Endodermal cell (in vitro differentiated cells): ENCODE measurements around the gene CUX1. TPM values are rescaled to one million over a fixed set of nuclear protein-coding genes. Genes with fewer than 3 reads are reported as not detected.

ENCODE experiments used
- DNase-seq: peaks from one replicate; pipeline ENCODE4 v3.0.0-alpha.2; 2017
- H3K27ac ChIP-seq: 2 replicates; pipeline ENCODE4 v1.5.1; 2013; ENCODE audit warnings: mild to moderate bottlenecking, low read depth, low read length, moderate library complexity
- H3K27me3 ChIP-seq: 2 replicates; pipeline ENCODE4 v1.6.1; 2013; ENCODE audit warnings: mild to moderate bottlenecking, low read length, moderate library complexity; ENCODE audit not compliant: insufficient read depth, control insufficient read depth, poor library complexity, severe bottlenecking
- H3K36me3 ChIP-seq: 2 replicates; pipeline ENCODE4 v1.7.0; 2013; ENCODE audit warnings: mild to moderate bottlenecking, low read length, moderate library complexity; ENCODE audit not compliant: control insufficient read depth, insufficient read depth
- H3K4me1 ChIP-seq: one replicate; pipeline ENCODE4 v1.7.0; 2013; ENCODE audit warnings: low read length; ENCODE audit not compliant: control insufficient read depth, insufficient read depth
- H3K4me3 ChIP-seq: 2 replicates; pipeline ENCODE4 v1.5.1; 2013; ENCODE audit warnings: mild to moderate bottlenecking, low read length, moderate library complexity
- H3K9ac ChIP-seq: 2 replicates; pipeline ENCODE4 v1.6.1; 2013; ENCODE audit warnings: mild to moderate bottlenecking, low read length, moderate library complexity; ENCODE audit not compliant: poor library complexity, severe bottlenecking; ENCODE audit errors: extremely low read depth
- H3K9me3 ChIP-seq: 2 replicates; pipeline ENCODE4 v1.6.1; 2013; ENCODE audit warnings: mild to moderate bottlenecking, low read length, moderate library complexity; ENCODE audit not compliant: control insufficient read depth
- H3K27ac Mint-ChIP-seq: 2 replicates; pipeline ENCODE4 v1.8.0; 2020; ENCODE audit warnings: mixed read lengths
- H3K27me3 Mint-ChIP-seq: 2 replicates; pipeline ENCODE4 v1.8.0; 2021; ENCODE audit warnings: mild to moderate bottlenecking, mixed read lengths; ENCODE audit not compliant: insufficient read depth
- H3K36me3 Mint-ChIP-seq: 2 replicates; pipeline ENCODE4 v1.8.0; 2020; ENCODE audit warnings: low read depth, mixed read lengths
- H3K4me1 Mint-ChIP-seq: 2 replicates; pipeline ENCODE4 v1.8.0; 2020; ENCODE audit warnings: mixed read lengths
- H3K4me3 Mint-ChIP-seq: 2 replicates; pipeline ENCODE4 v1.8.0; 2020; ENCODE audit warnings: mild to moderate bottlenecking, moderate library complexity, mixed read lengths
- H3K9me3 Mint-ChIP-seq: 2 replicates; pipeline ENCODE4 v1.8.0; 2020; ENCODE audit warnings: mild to moderate bottlenecking, mixed read lengths
- CTCF ChIP-seq: fragments of 200-600 bp; sonication (generic); conservative IDR thresholded peaks from 2 replicates; pipeline ENCODE4 v1.5.0; 2021; ENCODE audit warnings: antibody characterized with exemption, mild to moderate bottlenecking
- WGBS, 2 experiments: methylation state at CpG; one replicate each; pipeline versions ENCODE4 v1.1.5 to v1.1.7; 2013; ENCODE audit warnings: missing lambda C conversion rate in 2 of 2, mixed read lengths in 1 of 2; ENCODE audit not compliant: insufficient coverage in 1 of 2, insufficient read length in 1 of 2; 5-methylcytosine and 5-hydroxymethylcytosine counted together
- total RNA-seq, 2 donors: library from RNA; stranded (reverse); fragmentation: NEBNext Ultra II Directional in 1 of 2; extraction: Animal tissue kit (Norgen Biotek cat#: 25700) in 1 of 2; gene quantifications; 2 replicates in 1 of 2; 3 replicates in 1 of 2; pipeline ENCODE4 v1.2.1, GENCODE V29; 2021

CUX1 gene
- total RNA-seq, 2 donors from 2014 or later = 85.1 to 108 TPM

- Mint-ChIP-seq H3K4me1 (peaks cover 13% of the 10 kb centered on the region), H3K27ac (peak overlapping the region; percentile 73), H3K4me3 (no peak overlapping the region), H3K9me3 (peaks cover 23% of the 10 kb centered on the region), H3K36me3 (peaks cover 67% of the 10 kb centered on the region), H3K27me3 (no peaks in the 10 kb centered on the region)
- Histone ChIP-seq H3K9me3 (peaks cover 20% of the 10 kb centered on the region), H3K27me3 (no peaks in the 10 kb centered on the region), H3K9ac (no peak overlapping the region), H3K4me1 (no peaks in the 10 kb centered on the region), H3K4me3 (no peak overlapping the region), H3K36me3 (peaks cover 25% of the 10 kb centered on the region), H3K27ac (no peak overlapping the region)
- no peak for DNase-seq
- WGBS, 2 experiments = 96 to 97% methylated on average over 16 to 17 of the region's 17 CpGs
- TF ChIP-seq CTCF = no peak
Observed at GRCh38 chr7:102080019-102080433, 262.6 kb downstream of the CUX1 start.

DNA sequence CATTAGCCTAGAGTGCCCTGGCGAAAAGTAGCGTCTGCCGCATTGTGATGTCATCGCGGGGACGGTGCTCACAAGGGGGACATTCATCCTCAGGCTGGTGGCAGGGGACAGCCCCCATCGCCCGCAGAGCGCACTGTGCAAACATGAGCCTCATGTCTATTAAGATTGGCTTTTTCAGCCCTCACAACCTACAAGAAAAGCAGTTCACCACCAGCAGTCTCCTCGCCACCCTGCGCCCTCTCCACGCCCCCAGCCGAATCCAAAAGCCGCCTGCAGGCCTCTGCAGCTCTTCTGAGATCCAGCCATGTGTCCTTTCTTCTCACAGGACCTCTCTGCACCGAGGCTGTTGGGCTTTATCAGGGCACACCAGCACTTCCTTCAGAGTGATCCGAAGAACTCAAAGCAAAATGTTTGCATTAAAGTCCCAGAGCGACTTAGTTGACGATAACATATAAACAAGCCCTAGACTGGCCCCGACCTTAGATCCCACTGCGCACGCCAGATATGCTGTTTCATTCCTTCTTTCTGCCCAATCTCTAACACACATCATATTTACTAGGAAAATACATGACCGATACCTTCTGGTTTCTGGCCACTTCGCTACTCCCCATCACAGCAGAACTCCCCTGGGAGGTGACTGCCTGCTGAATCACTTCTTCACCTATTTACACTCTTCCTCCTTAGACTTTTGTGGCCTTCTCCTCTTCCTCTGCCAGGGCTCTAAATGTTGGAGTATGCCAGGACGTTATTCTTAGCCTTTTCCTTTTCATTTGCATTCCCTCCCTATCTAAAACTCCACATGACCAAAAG lies 263.2 kb downstream of the CUX1 start:
- no peaks in the 10 kb centered on the region for H3K27me3 Mint-ChIP-seq
- peaks cover 26% of the 10 kb centered on the region for H3K9me3 ChIP-seq
- peak overlapping the region; percentile 12 for H3K27ac Mint-ChIP-seq
- no peak overlapping the region for H3K4me3 Mint-ChIP-seq
- peak; percentile 32 for DNase-seq
- H3K36me3 ChIP-seq = peaks cover 31% of the 10 kb centered on the region
- H3K9ac ChIP-seq = no peak overlapping the region
- no peaks in the 10 kb centered on the region for H3K4me1 ChIP-seq
- TF ChIP-seq CTCF = no peak
- no peak overlapping the region for H3K27ac ChIP-seq
- H3K4me3 ChIP-seq = no peak overlapping the region
- H3K36me3 Mint-ChIP-seq = peaks cover 67% of the 10 kb centered on the region
- peaks cover 28% of the 10 kb centered on the region for H3K9me3 Mint-ChIP-seq
- 94 to 97% methylated on average over 22 to 24 of the region's 24 CpGs for WGBS, 2 experiments
- H3K27me3 ChIP-seq = no peaks in the 10 kb centered on the region
- peaks cover 13% of the 10 kb centered on the region for H3K4me1 Mint-ChIP-seq

GRCh38 chr7:102081244-102081627 lies 263.8 kb downstream of the CUX1 start:
- peaks cover 66% of the 10 kb centered on the region for H3K36me3 Mint-ChIP-seq
- no peaks in the 10 kb centered on the region for H3K27me3 Mint-ChIP-seq
- no peak overlapping the region for H3K9ac ChIP-seq
- no peaks in the 10 kb centered on the region for H3K4me1 ChIP-seq
- peak; percentile 29 for DNase-seq
- H3K27ac ChIP-seq = no peak overlapping the region
- peaks cover 13% of the 10 kb centered on the region for H3K4me1 Mint-ChIP-seq
- H3K36me3 ChIP-seq = peaks cover 33% of the 10 kb centered on the region
- H3K27ac Mint-ChIP-seq = no peak overlapping the region
- H3K9me3 ChIP-seq = peaks cover 32% of the 10 kb centered on the region
- no peak for TF ChIP-seq CTCF
- H3K9me3 Mint-ChIP-seq = peaks cover 32% of the 10 kb centered on the region
- WGBS, 2 experiments = 93 to 96% methylated on average over 5 to 9 of the region's 9 CpGs
- no peaks in the 10 kb centered on the region for H3K27me3 ChIP-seq
- no peak overlapping the region for H3K4me3 ChIP-seq
- H3K4me3 Mint-ChIP-seq = no peak overlapping the region
